HepG2 (cell line): Measurements from ENCODE around the gene PCIF1. TPM values are rescaled to one million over a fixed set of nuclear protein-coding genes. Genes with fewer than 3 reads are reported as not detected.

ENCODE experiments used
- AGO1 ChIP-seq: fragments of 200-400 bp; formaldehyde crosslinking; IDR thresholded peaks from 2 replicates; pipeline ENCODE4 v1.6.1; 2017; ENCODE audit warnings: mild to moderate bottlenecking, low read depth, low read length, moderate library complexity; ENCODE audit not compliant: poor library complexity, severe bottlenecking
- ARNTL ChIP-seq: sonication (generic); formaldehyde crosslinking; IDR thresholded peaks from 2 replicates; pipeline ENCODE4 v1.4.0; 2020; ENCODE audit warnings: mild to moderate bottlenecking, missing genetic modification reagents
- EHMT2 ChIP-seq: fragments of 200-600 bp; sonication (generic); IDR thresholded peaks from 2 replicates; pipeline ENCODE4 v1.7.0; 2017; ENCODE audit warnings: antibody characterized with exemption, low read depth, low read length, borderline replicate concordance
- FOXA3 ChIP-seq: IDR thresholded peaks from 2 replicates; pipeline ENCODE4 v1.6.1; 2016; ENCODE audit warnings: missing genetic modification reagents, missing compliant biosample characterization
- GPBP1L1 ChIP-seq: sonication (generic); formaldehyde crosslinking; IDR thresholded peaks from 2 replicates; pipeline ENCODE4 v1.5.0; 2020; ENCODE audit warnings: mild to moderate bottlenecking, missing genetic modification reagents
- PATZ1 ChIP-seq: sonication (generic); formaldehyde crosslinking; IDR thresholded peaks from 2 replicates; pipeline ENCODE4 v1.4.0; 2020; ENCODE audit warnings: missing genetic modification reagents
- TBP ChIP-seq: sonication (generic); formaldehyde crosslinking; IDR thresholded peaks from 2 replicates; pipeline ENCODE4 v1.5.0; 2020; ENCODE audit warnings: missing genetic modification reagents
- TRAFD1 ChIP-seq: sonication (generic); formaldehyde crosslinking; IDR thresholded peaks from 2 replicates; pipeline ENCODE4 v1.5.1; 2020; ENCODE audit warnings: missing genetic modification reagents, mild to moderate bottlenecking, borderline replicate concordance
- USF2 ChIP-seq, 2 experiments: sonication (generic) in 1 of 2; formaldehyde crosslinking in 1 of 2; IDR thresholded peaks; 2 replicates each; pipeline versions ENCODE4 v1.5.1 to v1.6.1; 2011 to 2020; ENCODE audit warnings: borderline replicate concordance in 1 of 2, low read depth in 1 of 2, low read length in 1 of 2, mild to moderate bottlenecking in 1 of 2, missing genetic modification reagents in 1 of 2, moderate library complexity in 1 of 2
- ZNF703 ChIP-seq: sonication (generic); formaldehyde crosslinking; IDR thresholded peaks from 2 replicates; pipeline ENCODE4 v1.5.1; 2020; ENCODE audit warnings: missing genetic modification reagents, mild to moderate bottlenecking, moderate library complexity, borderline replicate concordance
- polyA plus RNA-seq, 8 experiments: library from polyadenylated mRNA; depleted of rRNA in 3 of 8; stranded (reverse) in 7 of 8; unstranded in 1 of 8; fragments of >200 nt; fragmentation: Illumina TruSeq in 4 of 8; extraction: Trizol in 4 of 8; gene quantifications; 2 replicates each; pipeline versions ENCODE4 v1.2.1 to v1.2.3, GENCODE V29; 2011 to 2016; ENCODE audit warnings: low read depth in 4 of 8, missing spikeins in 1 of 8, mixed read lengths in 1 of 8; ENCODE audit not compliant: insufficient read depth in 1 of 8
- total RNA-seq, 5 experiments: library from RNA; depleted of rRNA; stranded (reverse); fragments of >200 nt; fragmentation: Illumina TruSeq; extraction: Trizol; gene quantifications; 2 replicates each; pipeline ENCODE4 v1.2.3, GENCODE V29; 2016; ENCODE audit warnings: low read depth in 1 of 5

PCIF1 gene
- total and polyA plus RNA-seq, 2 of the 13 experiments (the other 11 are each of a cell fraction or from before 2014, with no cell fraction given): 20.9 to 24.4 TPM

GRCh38 chr20:45904583-45905504 is 29.6 kb upstream of the PCIF1 start (continued):
- TF ChIP-seq AGO1 (peak; percentile 29), ZNF703 (CRISPR knock-in tag) (no peak), USF2 (IDR thresholded peaks at IDR 0.05; ENCODE audit: low read depth, low read length) (no peak), USF2 (CRISPR knock-in tag; IDR thresholded peaks at IDR 0.05; ENCODE audit: borderline replicate concordance) (no peak), GPBP1L1 (no peak), TRAFD1 (CRISPR knock-in tag) (0 out of 2 replicates have a peak, but pooled peaks have one; percentile 33), TBP (CRISPR knock-in tag) (no peak), EHMT2 (no peak), FOXA3 (CRISPR knock-in tag) (no peak), PATZ1 (no peak; the same call in 1 of the 2 replicates), ARNTL (CRISPR knock-in tag) (no peak)
